GM19043 (cell line): ENCODE data around the gene CLIC1.

Experiments
- ATAC-seq: cut with Tn5 transposase; IDR thresholded peaks from one replicate; pipeline ENCODE4 v1.9.1; 2021; ENCODE audit warnings: low read depth; ENCODE audit not compliant: unreplicated experiment

CLIC1 gene

GRCh38 chr6:31736021-31736767 is at the start of gene CLIC1:
Gene CLIC1 (minus strand): TSS chr6:31736530. CDS start chr6:31736300, 230 bp downstream.
- peak; percentile 33 for ATAC-seq

- no peak for ATAC-seq
Measured at GRCh38 chr6:31785475-31785874, 49.1 kb upstream of the CLIC1 start.

GRCh38 chr6:31784098-31784925 is 48.0 kb upstream of the CLIC1 start:
- no peak for ATAC-seq

GRCh38 chr6:31782126-31782855 is 46.0 kb upstream of the CLIC1 start:
- ATAC-seq = no peak

- no peak for ATAC-seq
Measured at GRCh38 chr6:31781244-31782125, 45.2 kb upstream of the CLIC1 start.

GRCh38 chr6:31780507-31781243 is 44.3 kb upstream of the CLIC1 start:
- ATAC-seq = no peak

GRCh38 chr6:31779908-31780307 is 43.6 kb upstream of the CLIC1 start:
- ATAC-seq = no peak

GRCh38 chr6:31778999-31779885 is 42.9 kb upstream of the CLIC1 start:
- no peak for ATAC-seq

- ATAC-seq = no peak
Measured at GRCh38 chr6:31778193-31778592, 41.9 kb upstream of the CLIC1 start.

- ATAC-seq = no peak
Measured at GRCh38 chr6:31777667-31778050, 41.3 kb upstream of the CLIC1 start.

GRCh38 chr6:31776989-31777666 is 40.8 kb upstream of the CLIC1 start, which contains the start of gene VWA7:
Gene VWA7 (minus strand): TSS chr6:31777328. CDS start chr6:31776779, 549 bp downstream.
- peak; percentile 75 for ATAC-seq

GRCh38 chr6:31776485-31776988 is 40.2 kb upstream of the CLIC1 start:
- no peak for ATAC-seq

- ATAC-seq = no peak
Measured at GRCh38 chr6:31775633-31776484, 39.5 kb upstream of the CLIC1 start.

GRCh38 chr6:31775184-31775583 is 38.9 kb upstream of the CLIC1 start:
- ATAC-seq = no peak

GRCh38 chr6:31771992-31772358 is 35.6 kb upstream of the CLIC1 start:
- no peak for ATAC-seq

GRCh38 chr6:31770860-31771259 is 34.5 kb upstream of the CLIC1 start:
- no peak for ATAC-seq
